CD4-positive, alpha-beta T cell (primary cell): ENCODE results near the gene CSNK2A1. TPM values are rescaled to one million over a fixed set of nuclear protein-coding genes. Genes with fewer than 3 reads are reported as not detected.

Experiments
- ATAC-seq: fragments of 200-7000 bp; cut with Tn5 transposase; one replicate; pipeline ENCODE4 v1.10.0; 2022; ENCODE audit warnings: mild to moderate bottlenecking; ENCODE audit not compliant: poor library complexity
- CTCF ChIA-PET: fragments of 350-600 bp; sonication (Branson Sonifier 250); formaldehyde crosslinking; loops from one replicate; lab custom pipeline; 2021; ENCODE audit warnings: antibody characterized with exemption, inconsistent platforms; lab: Charles Lee
- POLR2A ChIA-PET: fragments of 350-600 bp; sonication (Branson Sonifier 250); formaldehyde crosslinking; loops from one replicate; lab custom pipeline; 2021; ENCODE audit warnings: antibody characterized with exemption, inconsistent platforms; lab: Charles Lee
- DNase-seq, 14 experiments: peaks; one replicate each; pipeline ENCODE4 v3.0.0-alpha.2; 2013 to 2020; ENCODE audit warnings: mixed read lengths in 2 of 14
- H3K27ac ChIP-seq, 2 donors: one replicate each; pipeline versions ENCODE4 v1.5.1 to v1.7.0; 2013; ENCODE audit warnings: low read length in 2 of 2, low read depth in 1 of 2, mild to moderate bottlenecking in 1 of 2
- H3K27me3 ChIP-seq, 2 experiments: 1 replicate in 1 of 2; 2 replicates in 1 of 2; pipeline versions ENCODE4 v1.6.1 to v1.7.0; 2013; ENCODE audit warnings: low read length in 2 of 2, control low read depth in 1 of 2, mild to moderate bottlenecking in 1 of 2, moderate library complexity in 1 of 2; ENCODE audit not compliant: insufficient read depth in 2 of 2, control insufficient read depth in 1 of 2
- H3K36me3 ChIP-seq: one replicate; pipeline ENCODE4 v1.6.1; 2013; ENCODE audit warnings: low read length, control low read depth; ENCODE audit not compliant: insufficient read depth
- H3K4me1 ChIP-seq: one replicate; pipeline ENCODE4 v1.6.1; 2013; ENCODE audit warnings: low read length, control low read depth; ENCODE audit not compliant: insufficient read depth
- H3K4me3 ChIP-seq: one replicate; pipeline ENCODE4 v1.5.1; 2013; ENCODE audit warnings: mild to moderate bottlenecking, low read length, moderate library complexity
- H3K9me3 ChIP-seq, 2 experiments: 1 replicate in 1 of 2; 2 replicates in 1 of 2; pipeline versions ENCODE4 v1.6.1 to v1.7.0; 2013; ENCODE audit warnings: low read length in 2 of 2, mild to moderate bottlenecking in 2 of 2, control low read depth in 1 of 2, moderate library complexity in 1 of 2; ENCODE audit not compliant: control insufficient read depth in 1 of 2, insufficient read depth in 1 of 2
- H3K27ac Mint-ChIP-seq: one replicate; pipeline ENCODE4 v1.8.0; 2020; ENCODE audit warnings: mixed read lengths
- H3K27me3 Mint-ChIP-seq: one replicate; pipeline ENCODE4 v1.8.0; 2021; ENCODE audit warnings: mixed read lengths
- H3K36me3 Mint-ChIP-seq: one replicate; pipeline ENCODE4 v1.8.0; 2021; ENCODE audit warnings: low read depth, mixed read lengths
- H3K4me1 Mint-ChIP-seq: one replicate; pipeline ENCODE4 v1.8.0; 2021; ENCODE audit warnings: low read depth, mixed read lengths
- H3K4me3 Mint-ChIP-seq: one replicate; pipeline ENCODE4 v1.8.0; 2020; ENCODE audit warnings: mild to moderate bottlenecking, mixed read lengths
- H3K9me3 Mint-ChIP-seq: one replicate; pipeline ENCODE4 v1.8.0; 2020; ENCODE audit warnings: mixed read lengths
- CTCF ChIP-seq: fragments of 200-600 bp; IDR thresholded peaks from one replicate; pipeline ENCODE4 v1.8.0; 2022; ENCODE audit warnings: antibody characterized with exemption, mild to moderate bottlenecking
- intact Hi-C, 2 experiments: fragments of 100-400 bp; cut with DNase I in 1 of 2; cut with micrococcal nuclease in 1 of 2; formaldehyde crosslinking; loops; one replicate each; pipeline versions ENCODE4 v1.15.1 to v1.9.0; 2023 to 2025; cut with DNase I, micrococcal nuclease
- total RNA-seq, 174 experiments: library from RNA in 2 of 174; stranded (reverse) in 2 of 174; gene quantifications; one replicate each; pipeline ENCODE4 v1.2.3 and lab custom pipeline; 2021 to 2026

The CSNK2A1 gene
- total RNA-seq, 2 experiments from 2014 or later = 55.5 to 56.9 TPM

GRCh38 chr20:444862-445426 lies 98.6 kb downstream of the CSNK2A1 start:
- peaks cover 79% of the 10 kb centered on the region for H3K36me3 Mint-ChIP-seq
- Histone ChIP-seq H3K27ac (no peak overlapping the region), H3K27me3 (no peaks in the 10 kb centered on the region), H3K4me3 (no peak overlapping the region), H3K9me3 (no peaks in the 10 kb centered on the region), H3K4me1 (peaks cover 4% of the 10 kb centered on the region), H3K36me3 (peaks cover 65% of the 10 kb centered on the region)
- H3K4me1 Mint-ChIP-seq = peaks cover 30% of the 10 kb centered on the region
- no peak for ATAC-seq
- no peak overlapping the region for H3K4me3 Mint-ChIP-seq
- DNase-seq = no peak
- no peak overlapping the region for H3K27ac Mint-ChIP-seq
- no peaks in the 10 kb centered on the region for H3K27me3 Mint-ChIP-seq
- POLR2A ChIA-PET = no interaction called here
- CTCF ChIA-PET = interaction anchor here (1.0 to 1.1 kb wide), 2 partner anchors 9 to 13 kb away, joined by 3 read pairs; no protein-coding TSS in a partner anchor
- intact Hi-C loops = no loop called here
- H3K9me3 Mint-ChIP-seq = no peaks in the 10 kb centered on the region
- no peak for TF ChIP-seq CTCF

DNA sequence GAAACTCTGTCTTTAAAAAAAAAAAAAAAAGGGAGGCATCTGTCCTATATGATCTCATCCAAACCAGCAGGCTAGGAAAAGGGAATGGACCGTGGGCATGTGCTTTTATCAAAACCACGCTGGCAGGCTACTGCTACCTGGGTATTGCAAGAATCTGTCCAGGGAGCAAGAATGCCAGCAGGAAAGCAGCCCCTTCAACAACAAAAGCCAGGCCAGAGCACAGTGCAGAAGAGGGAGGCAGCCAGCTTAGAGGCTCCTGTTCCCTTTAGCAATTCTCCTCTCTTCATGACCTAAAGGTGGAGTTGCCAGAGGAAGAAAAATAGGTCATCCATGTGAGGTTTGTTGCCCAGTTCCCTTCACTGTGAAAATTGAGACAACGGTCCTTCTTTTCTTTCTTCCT lies 99.5 kb downstream of the CSNK2A1 start:
- Mint-ChIP-seq H3K27ac (no peak overlapping the region), H3K9me3 (no peaks in the 10 kb centered on the region), H3K36me3 (peaks cover 81% of the 10 kb centered on the region), H3K4me3 (no peak overlapping the region), H3K4me1 (peaks cover 32% of the 10 kb centered on the region), H3K27me3 (no peaks in the 10 kb centered on the region)
- no peak for TF ChIP-seq CTCF
- intact Hi-C loops = no loop called here
- Histone ChIP-seq H3K4me3 (no peak overlapping the region), H3K4me1 (peaks cover 12% of the 10 kb centered on the region), H3K27ac (no peak overlapping the region), H3K36me3 (peaks cover 66% of the 10 kb centered on the region), H3K9me3 (no peaks in the 10 kb centered on the region), H3K27me3 (no peaks in the 10 kb centered on the region)
- DNase-seq (no peak), ATAC-seq (no peak)
- ChIA-PET POLR2A (no interaction called here), CTCF (interaction anchor here (1.0 kb wide), 1 partner anchor 8 kb away, joined by 3 read pairs; no protein-coding TSS in a partner anchor)

DNA sequence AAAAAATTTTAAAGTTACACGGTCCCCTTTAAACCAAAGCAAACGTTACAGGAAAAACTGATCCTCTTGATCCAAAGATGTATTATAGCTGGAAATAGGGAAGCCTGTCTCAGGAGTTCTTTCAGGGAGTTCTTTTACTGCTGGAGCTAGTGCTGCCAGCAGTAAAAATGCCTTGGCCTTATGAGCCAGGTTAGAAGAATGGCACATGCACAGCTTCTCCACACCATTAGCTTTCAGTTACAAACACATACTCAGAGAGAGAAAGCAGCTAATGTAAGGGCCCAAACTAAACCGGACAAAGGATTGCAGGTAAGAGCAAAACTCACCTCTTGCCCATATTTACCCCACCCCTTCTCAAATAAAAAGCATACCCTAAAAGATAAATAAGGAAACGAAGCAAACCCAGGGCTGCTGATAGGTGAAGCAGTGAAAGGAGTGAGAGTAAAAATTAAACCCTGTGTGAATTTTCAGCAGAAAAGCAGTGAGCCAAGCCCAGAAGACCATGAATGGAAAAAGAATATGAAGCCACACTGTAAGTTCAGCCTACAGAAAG lies 100.3 kb downstream of the CSNK2A1 start:
- no peaks in the 10 kb centered on the region for H3K9me3 ChIP-seq
- H3K27me3 ChIP-seq = no peaks in the 10 kb centered on the region
- peaks cover 89% of the 10 kb centered on the region for H3K36me3 Mint-ChIP-seq
- DNase-seq (no peak), ATAC-seq (no peak)
- H3K4me1 ChIP-seq = peaks cover 21% of the 10 kb centered on the region
- H3K4me1 Mint-ChIP-seq = peaks cover 40% of the 10 kb centered on the region
- intact Hi-C loops = no loop called here
- H3K27ac Mint-ChIP-seq = no peak overlapping the region
- H3K27me3 Mint-ChIP-seq = no peaks in the 10 kb centered on the region
- H3K27ac ChIP-seq = no peak overlapping the region
- no peak overlapping the region for H3K4me3 ChIP-seq
- no peaks in the 10 kb centered on the region for H3K9me3 Mint-ChIP-seq
- ChIA-PET CTCF (no interaction called here), POLR2A (no interaction called here)
- H3K36me3 ChIP-seq = peaks cover 66% of the 10 kb centered on the region
- TF ChIP-seq CTCF = no peak
- H3K4me3 Mint-ChIP-seq = no peak overlapping the region
